T-helper 9 cell (primary cell): ENCODE data around the gene DUSP28.

Experiments
- DNase-seq: peaks from one replicate; pipeline ENCODE4 v3.0.0-alpha.2; 2020

Gene DUSP28

GRCh38 chr2:240586919-240587800 is 27.0 kb downstream of the DUSP28 start:
- DNase-seq, result peak; percentile 49

- DNase-seq, result no peak
Observed at GRCh38 chr2:240588006-240588655, 28.0 kb downstream of the DUSP28 start.

- no peak for DNase-seq
Observed at GRCh38 chr2:240588669-240589068, 28.5 kb downstream of the DUSP28 start.

GRCh38 chr2:240589375-240589774 is 29.2 kb downstream of the DUSP28 start:
- DNase-seq, result no peak

GRCh38 chr2:240589850-240590525 is 29.8 kb downstream of the DUSP28 start:
- DNase-seq, result no peak

GRCh38 chr2:240590681-240591111 is 30.5 kb downstream of the DUSP28 start:
- DNase-seq, result no peak

- DNase-seq, result no peak
Observed at GRCh38 chr2:240591226-240591625, 31.1 kb downstream of the DUSP28 start.

GRCh38 chr2:240591784-240592183 is 31.6 kb downstream of the DUSP28 start:
- DNase-seq, result no peak

GRCh38 chr2:240593026-240593702 is 33.0 kb downstream of the DUSP28 start:
- no peak for DNase-seq

GRCh38 chr2:240593703-240594451 is 33.7 kb downstream of the DUSP28 start:
- DNase-seq, result no peak

GRCh38 chr2:240594511-240595380 is 34.6 kb downstream of the DUSP28 start:
- DNase-seq, result no peak

- no peak for DNase-seq
Observed at GRCh38 chr2:240595381-240596079, 35.4 kb downstream of the DUSP28 start.

- no peak for DNase-seq
Observed at GRCh38 chr2:240596080-240596460, 35.9 kb downstream of the DUSP28 start.

GRCh38 chr2:240596491-240596931 is 36.4 kb downstream of the DUSP28 start:
- DNase-seq, result no peak

GRCh38 chr2:240597054-240597418 is 36.9 kb downstream of the DUSP28 start:
- no peak for DNase-seq

- DNase-seq, result no peak
Observed at GRCh38 chr2:240597419-240598181, 37.4 kb downstream of the DUSP28 start.

- no peak for DNase-seq
Observed at GRCh38 chr2:240598311-240598911, 38.3 kb downstream of the DUSP28 start.

GRCh38 chr2:240599141-240599583 is 39.0 kb downstream of the DUSP28 start:
- DNase-seq, result no peak

GRCh38 chr2:240600451-240600961 is 40.3 kb downstream of the DUSP28 start:
- DNase-seq, result no peak
